ENCODE results near the gene GON7.
"Not testable (repeated sequence)": the region's sequence is repeated elsewhere in the genome, so short reads cannot be mapped to it uniquely, and the experiment has no call there.

GON7 gene

GRCh38 chr14:93234798-93235197 lies 27.9 kb upstream of the GON7 start:
- DNase-seq (ENCODE audit: low read depth, low spot score) = peak; percentile 69
- in situ Hi-C loops (cut with HindIII; ENCODE audit: low sequenced_read_pairs) = no loop called here
- no peak overlapping the region for H3K4me3 ChIP-seq (ENCODE audit: low read depth, low read length)
- TF ChIP-seq CTCF (IDR thresholded peaks at IDR 0.05; ENCODE audit: low read depth, low read length) = no peak

GRCh38 chr14:93233078-93233477 lies 26.2 kb upstream of the GON7 start:
- DNase-seq (ENCODE audit: low read depth, low spot score); in situ Hi-C loops (cut with HindIII; ENCODE audit: low sequenced_read_pairs); H3K4me3 ChIP-seq (ENCODE audit: low read depth, low read length): not testable (repeated sequence)

GRCh38 chr14:93232159-93232558 lies 25.3 kb upstream of the GON7 start:
- H3K4me3 ChIP-seq (ENCODE audit: low read depth, low read length) = peak overlapping the region; percentile 56
- in situ Hi-C loops (cut with HindIII; ENCODE audit: low sequenced_read_pairs) = no loop called here

GRCh38 chr14:93231129-93231979 lies 24.5 kb upstream of the GON7 start:
- no peak for TF ChIP-seq CTCF (IDR thresholded peaks at IDR 0.05; ENCODE audit: low read depth, low read length)
- peak; percentile 59 for DNase-seq (ENCODE audit: low read depth, low spot score)
- H3K4me3 ChIP-seq (ENCODE audit: low read depth, low read length) = peak overlapping the region; percentile 56
- in situ Hi-C loops (cut with HindIII; ENCODE audit: low sequenced_read_pairs) = no loop called here

More at GRCh38 chr14:93232159-93232558, 25.3 kb upstream of the GON7 start:
- no peak for DNase-seq (ENCODE audit: low read depth, low spot score)
- TF ChIP-seq CTCF (IDR thresholded peaks at IDR 0.05; ENCODE audit: low read depth, low read length) = no peak

- no peak for DNase-seq (ENCODE audit: low read depth, low spot score)
- H3K4me3 ChIP-seq (ENCODE audit: low read depth, low read length) = no peak overlapping the region
- in situ Hi-C loops (cut with HindIII; ENCODE audit: low sequenced_read_pairs) = no loop called here
- no peak for TF ChIP-seq CTCF (IDR thresholded peaks at IDR 0.05; ENCODE audit: low read depth, low read length)
Observed at GRCh38 chr14:93230539-93230938, 23.7 kb upstream of the GON7 start.

- DNase-seq (ENCODE audit: low read depth, low spot score) = no peak
- in situ Hi-C loops (cut with HindIII; ENCODE audit: low sequenced_read_pairs) = no loop called here
- no peak for TF ChIP-seq CTCF (IDR thresholded peaks at IDR 0.05; ENCODE audit: low read depth, low read length)
- H3K4me3 ChIP-seq (ENCODE audit: low read depth, low read length) = no peak overlapping the region
Observed at GRCh38 chr14:93228550-93228949, 21.7 kb upstream of the GON7 start.

- in situ Hi-C loops (cut with HindIII; ENCODE audit: low sequenced_read_pairs) = no loop called here
- no peak for DNase-seq (ENCODE audit: low read depth, low spot score)
- H3K4me3 ChIP-seq (ENCODE audit: low read depth, low read length) = no peak overlapping the region
- no peak for TF ChIP-seq CTCF (IDR thresholded peaks at IDR 0.05; ENCODE audit: low read depth, low read length)
Observed at GRCh38 chr14:93223565-93223964, 16.7 kb upstream of the GON7 start.
